ENCODE results near the gene PEX1. TPM values are rescaled to one million over a fixed set of nuclear protein-coding genes. Genes with fewer than 3 reads are reported as not detected.
A peak's percentile ranks its signal among the peaks of the same experiment; 100 is the strongest.

The PEX1 gene
- total and polyA plus RNA-seq, 2 of the 13 experiments (the other 11 are each of a cell fraction or from before 2014, with no cell fraction given) = 16.6 to 22.4 TPM

GRCh38 chr7:92528188-92528957 is at the start of gene PEX1, which contains the start of gene RBM48 (continued):
- peak; percentile 91 for TF ChIP-seq ZNF687 (CRISPR knock-in tag; IDR thresholded peaks at IDR 0.05)
- TF ChIP-seq SMAD3 (CRISPR knock-in tag; IDR thresholded peaks at IDR 0.05) = peak; percentile 76
- TF ChIP-seq ZNF660 (CRISPR knock-in tag; IDR thresholded peaks at IDR 0.05; ENCODE audit: borderline replicate concordance, low read depth) = no peak
- TF ChIP-seq HNF1B (CRISPR knock-in tag; IDR thresholded peaks at IDR 0.05) = peak; percentile 64
- peak; percentile 63 for TF ChIP-seq ZNF263 (CRISPR knock-in tag; IDR thresholded peaks at IDR 0.05)
- TF ChIP-seq ZHX1 (CRISPR knock-in tag; IDR thresholded peaks at IDR 0.05; ENCODE audit: low read depth) = peak; percentile 75; the same call in 1 of the 2 replicates
- peak; percentile 91 for TF ChIP-seq HOMEZ (CRISPR knock-in tag; IDR thresholded peaks at IDR 0.05; ENCODE audit: low read depth)
- peak; percentile 52; the same call in 1 of the 2 replicates for TF ChIP-seq DRAP1 (CRISPR knock-in tag; IDR thresholded peaks at IDR 0.05)
- peak; percentile 77; the same call in 1 of the 2 replicates for TF ChIP-seq ARID4A (CRISPR knock-in tag; IDR thresholded peaks at IDR 0.05; ENCODE audit: borderline replicate concordance)
- TF ChIP-seq CENPT (CRISPR knock-in tag; IDR thresholded peaks at IDR 0.05; ENCODE audit: low read depth) = no peak
- peak; percentile 64; the same call in 1 of the 2 replicates for TF ChIP-seq ARID2 (CRISPR knock-in tag; IDR thresholded peaks at IDR 0.05; ENCODE audit: borderline replicate concordance)
- no peak for TF ChIP-seq BHLHE40 (IDR thresholded peaks at IDR 0.05; ENCODE audit: low read length)
